ENCODE results near the gene TBL3.

Gene TBL3

GRCh38 chr16:1987198-1987597 is 15.3 kb downstream of the TBL3 start:
- no peak for TF ChIP-seq CTCF (conservative IDR thresholded peaks at IDR 0.05; ENCODE audit: control insufficient read depth, insufficient read depth, low read depth, low read length)

GRCh38 chr16:1989209-1990100 is 17.6 kb downstream of the TBL3 start, which contains the start of gene SYNGR3:
SYNGR3 (plus strand) TSS chr16:1989970; CDS start chr16:1990103, 133 bp downstream.
- DNase-seq (ENCODE audit: low read depth), result no peak
- no peak within 1 kb of the TSS for H3K4me3 ChIP-seq (ENCODE audit: control insufficient read depth, low read depth, low read length)
- no peak for TF ChIP-seq CTCF (conservative IDR thresholded peaks at IDR 0.05; ENCODE audit: control insufficient read depth, insufficient read depth, low read depth, low read length)

More at GRCh38 chr16:1987198-1987597, 15.3 kb downstream of the TBL3 start:
- DNase-seq (ENCODE audit: low read depth), result no peak
- H3K4me3 ChIP-seq (ENCODE audit: control insufficient read depth, low read depth, low read length), result no peak overlapping the region

GRCh38 chr16:1990101-1990350 is 18.2 kb downstream of the TBL3 start:
- no peak for TF ChIP-seq CTCF (conservative IDR thresholded peaks at IDR 0.05; ENCODE audit: control insufficient read depth, insufficient read depth, low read depth, low read length)
- H3K4me3 ChIP-seq (ENCODE audit: control insufficient read depth, low read depth, low read length), result no peak overlapping the region
- no peak for DNase-seq (ENCODE audit: low read depth)

- DNase-seq (ENCODE audit: low read depth), result no peak
- TF ChIP-seq CTCF (conservative IDR thresholded peaks at IDR 0.05; ENCODE audit: control insufficient read depth, insufficient read depth, low read depth, low read length), result no peak
- no peak overlapping the region for H3K4me3 ChIP-seq (ENCODE audit: control insufficient read depth, low read depth, low read length)
Measured at GRCh38 chr16:1990351-1991134, 18.7 kb downstream of the TBL3 start.

- DNase-seq (ENCODE audit: low read depth), result no peak
- no peak overlapping the region for H3K4me3 ChIP-seq (ENCODE audit: control insufficient read depth, low read depth, low read length)
- no peak for TF ChIP-seq CTCF (conservative IDR thresholded peaks at IDR 0.05; ENCODE audit: control insufficient read depth, insufficient read depth, low read depth, low read length)
Measured at GRCh38 chr16:1991135-1991551, 19.3 kb downstream of the TBL3 start.

- H3K4me3 ChIP-seq (ENCODE audit: control insufficient read depth, low read depth, low read length), result no peak overlapping the region
- no peak for TF ChIP-seq CTCF (conservative IDR thresholded peaks at IDR 0.05; ENCODE audit: control insufficient read depth, insufficient read depth, low read depth, low read length)
- no peak for DNase-seq (ENCODE audit: low read depth)
Measured at GRCh38 chr16:1991588-1991947, 19.7 kb downstream of the TBL3 start.
